GM12801 (cell line): Measurements from ENCODE around the gene C3orf22.

ENCODE experiments used
- TF ChIP-seq, protein P1 (sequence below): IDR thresholded peaks from one replicate; pipeline ENCODE4 v1.5.1; 2011; ENCODE audit warnings: control low read depth; ENCODE audit not compliant: insufficient read length; ENCODE audit errors: extremely low read depth

C3orf22 gene

GRCh38 chr3:126527006-126527405, 31.7 kb downstream of the C3orf22 start:
- TF ChIP-seq, protein P1, sequence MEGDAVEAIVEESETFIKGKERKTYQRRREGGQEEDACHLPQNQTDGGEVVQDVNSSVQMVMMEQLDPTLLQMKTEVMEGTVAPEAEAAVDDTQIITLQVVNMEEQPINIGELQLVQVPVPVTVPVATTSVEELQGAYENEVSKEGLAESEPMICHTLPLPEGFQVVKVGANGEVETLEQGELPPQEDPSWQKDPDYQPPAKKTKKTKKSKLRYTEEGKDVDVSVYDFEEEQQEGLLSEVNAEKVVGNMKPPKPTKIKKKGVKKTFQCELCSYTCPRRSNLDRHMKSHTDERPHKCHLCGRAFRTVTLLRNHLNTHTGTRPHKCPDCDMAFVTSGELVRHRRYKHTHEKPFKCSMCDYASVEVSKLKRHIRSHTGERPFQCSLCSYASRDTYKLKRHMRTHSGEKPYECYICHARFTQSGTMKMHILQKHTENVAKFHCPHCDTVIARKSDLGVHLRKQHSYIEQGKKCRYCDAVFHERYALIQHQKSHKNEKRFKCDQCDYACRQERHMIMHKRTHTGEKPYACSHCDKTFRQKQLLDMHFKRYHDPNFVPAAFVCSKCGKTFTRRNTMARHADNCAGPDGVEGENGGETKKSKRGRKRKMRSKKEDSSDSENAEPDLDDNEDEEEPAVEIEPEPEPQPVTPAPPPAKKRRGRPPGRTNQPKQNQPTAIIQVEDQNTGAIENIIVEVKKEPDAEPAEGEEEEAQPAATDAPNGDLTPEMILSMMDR, result no peak

DNA sequence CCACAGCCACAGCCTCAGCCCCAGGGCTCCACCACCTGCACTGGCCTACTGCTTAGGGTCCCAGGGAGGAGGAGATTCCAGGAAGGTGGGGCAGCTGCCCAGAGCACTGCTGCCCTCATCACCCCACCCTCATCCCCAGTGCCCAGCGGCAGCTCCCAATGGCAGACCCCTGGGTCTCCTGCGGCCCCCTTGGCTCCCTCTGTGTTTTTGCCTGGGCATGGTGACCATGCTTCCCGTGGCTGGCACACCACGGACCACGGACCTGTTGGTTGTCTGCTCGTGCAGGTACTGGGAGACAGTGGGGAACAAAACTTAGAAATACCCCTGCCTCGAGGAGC, 32.1 kb downstream of the C3orf22 start:
- TF ChIP-seq, protein P1, result no peak

DNA sequence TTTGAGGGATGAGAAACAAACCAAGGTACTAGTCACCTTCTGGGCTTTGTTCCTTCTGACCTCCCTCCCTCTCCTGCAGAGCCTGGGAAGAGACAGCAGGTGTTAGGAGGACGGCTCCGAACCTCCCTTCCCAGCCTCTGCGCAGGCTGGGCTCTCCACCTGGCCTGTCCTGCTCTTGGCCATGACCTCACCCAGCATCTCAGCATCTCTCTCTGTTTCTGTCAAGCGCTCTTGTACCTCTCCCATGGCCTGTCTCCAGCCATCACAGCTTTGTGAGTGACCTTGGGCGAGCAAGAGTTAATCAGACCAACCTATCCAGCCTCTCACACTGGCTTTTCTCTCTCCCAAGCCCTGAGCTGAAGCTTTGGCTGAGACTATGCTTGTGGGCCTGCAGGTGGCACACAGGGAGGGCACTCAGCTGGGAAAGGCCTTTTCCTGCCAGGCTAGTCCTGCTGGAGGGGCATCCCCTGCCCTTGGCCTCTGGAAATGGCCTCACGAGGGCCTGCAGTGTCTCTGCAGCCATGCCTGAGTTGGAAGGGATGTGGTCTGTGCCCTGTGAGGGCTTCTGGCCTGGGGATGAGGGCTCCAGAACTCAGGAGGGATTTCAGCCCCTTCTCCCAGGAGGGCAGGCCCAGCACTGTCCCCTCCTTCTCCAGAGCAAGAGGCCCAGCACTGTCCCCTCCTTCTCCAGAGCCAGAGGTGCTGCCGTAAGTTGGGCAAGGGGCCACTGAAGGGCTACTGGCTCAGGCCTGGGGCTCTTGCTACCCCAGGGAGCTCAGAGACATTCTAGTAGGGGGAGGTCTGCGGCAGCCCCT, 32.7 kb downstream of the C3orf22 start:
- TF ChIP-seq, protein P1, result no peak

- TF ChIP-seq, protein P1, result no peak
Observed at GRCh38 chr3:126525091-126525852, 33.5 kb downstream of the C3orf22 start.

- TF ChIP-seq, protein P1, result no peak
Observed at GRCh38 chr3:126524429-126524988, 34.2 kb downstream of the C3orf22 start.

GRCh38 chr3:126523745-126524428, 34.8 kb downstream of the C3orf22 start, which contains the start of gene CHST13:
Gene CHST13 (plus strand): TSS chr3:126524155. CDS start chr3:126524333, 178 bp downstream.
- TF ChIP-seq, protein P1, result no peak

- TF ChIP-seq, protein P1, result no peak
Observed at GRCh38 chr3:126522363-126522788, 36.4 kb downstream of the C3orf22 start.
